G401.6 (cell line): Measurements from ENCODE around the gene TMEM221.

Experiments
- FAIRE-seq: peaks from 2 replicates; lab custom pipeline; 2012; peaks lifted over from hg19 to GRCh38; lab: Jason Lieb, UNC

TMEM221 gene

GRCh38 chr19:17471410-17472125, 23.1 kb upstream of the TMEM221 start:
- FAIRE-seq = no peak

GRCh38 chr19:17470068-17470841, 21.8 kb upstream of the TMEM221 start, which contains the start of gene SLC27A1:
Gene SLC27A1 (plus strand): TSS chr19:17470524. CDS start chr19:17470541, 17 bp downstream.
- peak; percentile 98 for FAIRE-seq

DNA sequence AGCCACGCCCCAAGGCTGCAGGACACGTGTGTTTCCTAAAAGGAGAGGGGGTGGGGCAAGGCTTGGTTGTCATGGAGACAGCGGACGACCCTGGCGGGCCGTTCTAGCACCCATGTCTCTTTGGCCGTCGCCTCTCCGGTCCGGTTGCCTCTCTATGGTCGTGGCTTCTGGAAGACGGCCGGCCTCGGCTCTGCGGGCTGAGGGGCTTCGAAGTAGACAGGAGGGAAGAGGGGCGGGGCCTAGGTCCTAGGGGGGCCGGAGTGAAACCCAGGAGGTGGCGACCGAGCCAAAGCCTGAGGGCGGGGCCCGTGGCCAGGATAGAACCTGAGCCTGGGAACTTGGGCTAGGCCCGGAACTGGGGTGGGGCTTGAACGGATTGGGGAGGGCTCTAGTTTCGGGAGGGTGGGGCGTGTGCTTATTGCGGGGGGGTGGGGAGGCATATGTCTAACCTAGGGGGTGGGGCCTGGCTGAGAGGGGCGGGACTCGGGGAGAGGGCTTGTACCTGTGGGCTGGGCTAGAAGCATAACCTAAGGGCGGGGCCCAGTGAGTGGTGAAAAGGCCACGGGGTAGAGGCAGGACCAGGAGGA, 21.1 kb upstream of the TMEM221 start:
- FAIRE-seq = peak; percentile 92

GRCh38 chr19:17469092-17469480, 20.6 kb upstream of the TMEM221 start:
- FAIRE-seq = no peak

DNA sequence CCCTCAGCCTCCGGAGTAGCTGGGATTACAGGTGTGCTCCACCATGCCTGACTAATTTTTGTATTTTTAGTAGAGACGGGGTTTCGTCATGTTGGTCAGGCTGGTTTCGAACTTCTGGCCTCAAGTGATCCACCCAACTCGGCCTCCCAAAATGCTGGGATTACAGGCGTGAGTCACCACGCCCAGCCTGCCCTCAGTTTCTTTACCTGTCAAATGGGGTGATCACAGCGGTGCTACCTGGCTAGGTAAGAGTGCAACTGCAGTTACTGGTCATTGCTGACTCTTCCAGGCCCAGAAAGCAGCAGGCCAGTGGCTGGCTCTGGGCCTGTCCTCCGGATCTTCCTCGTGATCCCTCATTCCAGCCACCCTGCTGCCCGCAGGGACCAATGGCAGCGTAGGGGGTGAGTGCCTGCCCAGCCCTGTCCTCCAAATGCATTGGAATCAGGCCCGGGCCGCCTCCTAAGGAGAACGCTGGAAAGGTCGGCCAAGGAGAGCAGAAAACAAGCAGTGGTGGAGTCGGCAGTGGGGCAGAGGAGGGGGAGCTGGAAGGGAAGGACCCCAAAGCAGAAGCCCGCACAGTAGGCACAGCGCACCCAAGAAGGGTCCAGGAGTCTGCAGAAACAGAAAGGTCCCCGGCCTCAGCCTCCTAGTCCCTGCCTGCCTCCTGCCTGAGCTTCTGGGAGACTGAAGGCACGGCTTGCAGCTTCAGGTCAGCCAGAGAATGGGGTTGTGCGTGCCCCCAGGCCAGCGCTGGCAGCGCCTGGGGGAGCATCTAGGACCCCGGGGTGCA, 20.0 kb upstream of the TMEM221 start:
- FAIRE-seq = no peak

DNA sequence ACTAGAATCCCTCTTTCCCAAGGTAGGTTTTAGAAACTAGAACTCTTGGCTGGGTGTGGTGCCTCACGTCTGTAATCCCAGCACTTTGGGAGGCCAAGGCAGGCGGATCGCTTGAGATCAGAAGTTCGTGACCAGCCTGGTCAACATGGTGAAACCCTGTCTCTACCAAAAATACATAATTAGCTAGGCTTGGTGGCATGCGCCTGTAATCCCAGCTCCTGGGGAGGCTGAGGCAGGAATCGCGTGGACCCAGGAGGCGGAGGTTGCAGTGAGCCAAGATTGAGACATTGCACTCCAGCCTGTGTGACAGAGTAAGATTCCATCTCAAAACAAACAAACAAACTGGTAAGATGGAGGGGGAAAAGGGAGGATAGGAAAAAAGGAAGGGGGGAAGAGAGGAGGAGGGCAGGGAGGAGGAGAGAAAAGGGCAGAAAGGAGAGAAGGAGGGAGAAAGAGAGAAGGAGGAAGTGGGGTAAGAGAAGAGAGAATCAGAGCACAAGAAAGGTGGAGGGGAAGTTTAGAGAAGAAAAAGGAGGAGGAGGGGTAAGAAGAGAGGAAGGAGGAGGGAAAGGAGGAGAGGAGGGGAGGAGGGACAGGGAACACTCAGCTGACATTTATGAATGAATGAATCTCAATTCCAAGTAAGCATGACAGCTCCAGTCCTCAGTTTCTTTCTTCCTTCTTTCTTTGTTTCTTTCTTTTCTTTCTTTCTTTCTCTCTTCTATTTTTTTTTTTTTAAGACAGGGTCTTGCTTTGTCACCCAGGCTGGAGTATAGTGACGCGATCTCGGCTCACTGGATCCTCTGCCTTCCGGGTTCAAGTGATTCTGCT, 19.2 kb upstream of the TMEM221 start:
- no peak for FAIRE-seq

DNA sequence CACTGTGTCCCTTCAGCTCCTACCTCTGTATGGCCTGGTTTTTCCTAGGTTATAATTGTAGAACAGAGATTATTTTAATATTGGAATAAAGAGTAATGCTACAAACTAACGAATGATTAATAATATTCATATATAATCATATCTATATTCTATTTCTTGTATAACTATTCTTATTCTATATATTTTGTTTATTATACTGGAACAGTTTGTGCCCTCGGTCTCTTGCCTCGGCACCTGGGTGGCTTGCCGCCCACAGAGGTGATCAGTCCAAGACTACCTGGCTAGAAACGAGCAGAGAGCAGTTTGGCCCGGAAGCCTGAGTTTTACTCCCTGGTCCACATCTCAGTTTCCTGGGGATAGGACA, 18.0 kb upstream of the TMEM221 start:
- FAIRE-seq = no peak

GRCh38 chr19:17460372-17461230, 12.1 kb upstream of the TMEM221 start, which contains the start of gene NXNL1:
Gene NXNL1 (minus strand): TSS chr19:17460926. CDS start chr19:17460869, 57 bp downstream.
- FAIRE-seq = no peak

GRCh38 chr19:17458970-17459369, 10.5 kb upstream of the TMEM221 start:
- no peak for FAIRE-seq

DNA sequence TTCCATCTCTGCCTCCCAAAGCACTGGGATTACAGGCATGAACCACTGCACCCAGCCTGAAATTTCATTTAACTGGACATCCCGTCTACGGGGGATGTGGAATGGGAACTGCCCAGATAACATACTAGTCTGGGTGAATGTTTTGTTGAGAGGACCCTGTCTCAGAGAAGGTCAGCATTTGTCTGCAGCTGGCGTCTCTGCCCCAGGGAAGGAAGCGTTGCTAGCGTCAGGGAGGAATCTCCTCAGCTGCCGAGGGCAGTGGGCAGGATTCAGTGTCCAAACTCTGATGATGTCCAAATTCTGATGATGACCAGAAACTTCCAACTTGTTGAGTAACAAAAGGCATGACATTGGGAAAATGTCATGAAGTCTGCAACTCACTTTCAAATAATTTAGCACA, 9.1 kb upstream of the TMEM221 start:
- no peak for FAIRE-seq

- FAIRE-seq = no peak
Observed at GRCh38 chr19:17456127-17456526, 7.7 kb upstream of the TMEM221 start.

DNA sequence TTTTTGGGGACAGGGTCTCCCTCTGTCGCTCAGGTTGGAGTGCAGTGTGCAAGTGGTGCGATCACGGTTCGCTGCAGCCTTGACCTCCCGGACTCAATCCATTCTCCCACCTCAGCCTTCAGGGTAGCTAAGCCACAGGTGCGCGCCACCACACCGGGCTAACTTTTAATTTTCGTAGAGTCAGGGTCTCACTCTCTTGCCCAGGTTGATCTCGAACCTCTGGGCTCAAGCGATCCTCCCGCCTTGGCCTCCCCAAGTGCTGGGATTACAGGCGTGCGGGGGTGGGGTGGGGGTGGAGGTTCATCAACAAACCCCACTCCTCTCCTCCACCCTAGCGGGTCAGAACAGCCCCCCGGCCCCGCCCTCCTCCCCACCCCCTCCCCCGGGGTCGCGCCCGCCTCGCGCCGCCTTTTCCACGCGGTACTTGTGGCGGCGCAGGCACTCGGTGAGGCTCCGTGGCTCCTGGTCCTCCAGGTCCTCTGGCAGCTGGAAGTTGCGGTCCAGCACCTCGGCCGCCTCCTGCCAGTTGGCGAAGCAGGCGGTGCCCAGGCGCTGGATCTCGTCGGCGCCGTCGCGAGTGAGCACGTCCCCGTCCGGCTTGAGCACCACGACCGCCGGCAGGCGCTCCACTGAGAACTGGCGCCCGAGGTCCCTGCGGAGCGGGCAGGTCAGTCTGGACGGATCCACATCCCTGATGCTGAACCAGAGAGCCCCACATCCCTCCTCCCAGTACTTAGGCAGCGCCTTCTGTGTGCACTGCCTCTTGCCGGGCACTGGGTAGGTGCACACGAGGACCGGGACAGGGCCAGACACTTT, 7.0 kb upstream of the TMEM221 start:
- FAIRE-seq = no peak

- no peak for FAIRE-seq
Observed at GRCh38 chr19:17454576-17455071, 6.2 kb upstream of the TMEM221 start.

DNA sequence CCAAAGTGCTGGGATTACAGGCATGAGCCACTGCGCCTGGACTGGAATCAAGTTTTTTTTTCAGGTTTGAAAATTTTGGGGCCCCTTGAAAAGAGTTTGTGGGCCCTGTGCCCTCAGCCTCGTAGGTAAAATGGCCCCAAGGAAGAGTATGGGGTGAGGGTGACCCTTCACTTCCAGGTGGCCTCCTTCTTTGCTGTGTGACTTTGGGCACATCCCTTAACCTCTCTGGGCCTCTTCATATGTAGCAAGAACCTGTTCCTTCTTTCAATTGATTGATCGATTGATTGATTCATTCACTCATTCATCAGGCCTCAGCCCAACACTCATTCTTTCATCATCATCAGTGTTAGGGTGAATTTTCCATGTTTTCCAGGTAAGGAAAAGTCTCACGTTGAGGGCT, 3.4 kb upstream of the TMEM221 start:
- no peak for FAIRE-seq

DNA sequence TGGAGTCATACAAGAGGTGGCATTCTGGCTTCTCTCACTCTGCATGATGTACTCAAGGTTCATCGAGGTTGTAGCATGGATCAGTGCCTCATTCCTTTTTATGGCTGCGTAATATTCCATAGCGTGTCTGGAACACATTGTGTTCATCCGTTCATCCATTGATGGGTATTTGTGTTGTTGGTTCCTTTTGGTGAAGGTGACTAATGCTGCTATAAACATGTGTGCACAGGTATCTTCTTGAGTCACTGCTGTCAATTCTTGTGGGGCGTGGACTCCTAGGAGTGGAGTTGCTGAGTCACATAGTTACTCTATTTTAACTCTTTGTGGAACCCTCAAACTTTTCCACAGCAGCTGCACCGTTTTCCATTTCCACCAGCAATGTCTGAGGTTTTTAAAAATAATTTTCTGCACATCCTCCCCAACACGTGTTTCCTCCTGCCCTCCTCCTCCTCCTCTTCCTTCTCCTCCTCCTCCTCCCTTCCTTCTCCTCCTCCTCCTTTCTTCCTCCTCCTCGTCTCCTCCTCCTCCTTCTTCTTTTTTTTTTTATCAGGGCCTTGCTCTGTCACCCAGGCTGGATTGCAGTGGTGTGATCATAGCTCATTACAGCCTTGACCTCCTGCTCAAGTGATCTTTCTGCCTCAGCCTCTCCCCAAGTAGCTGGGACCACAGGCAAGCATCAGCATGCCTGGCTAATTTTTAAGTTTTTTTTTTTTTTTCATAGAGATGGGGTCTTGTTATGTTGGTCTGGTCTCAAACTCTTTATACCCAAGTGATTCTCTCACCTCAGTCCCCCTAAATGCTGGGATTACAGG, 2.0 kb upstream of the TMEM221 start:
- FAIRE-seq = no peak

DNA sequence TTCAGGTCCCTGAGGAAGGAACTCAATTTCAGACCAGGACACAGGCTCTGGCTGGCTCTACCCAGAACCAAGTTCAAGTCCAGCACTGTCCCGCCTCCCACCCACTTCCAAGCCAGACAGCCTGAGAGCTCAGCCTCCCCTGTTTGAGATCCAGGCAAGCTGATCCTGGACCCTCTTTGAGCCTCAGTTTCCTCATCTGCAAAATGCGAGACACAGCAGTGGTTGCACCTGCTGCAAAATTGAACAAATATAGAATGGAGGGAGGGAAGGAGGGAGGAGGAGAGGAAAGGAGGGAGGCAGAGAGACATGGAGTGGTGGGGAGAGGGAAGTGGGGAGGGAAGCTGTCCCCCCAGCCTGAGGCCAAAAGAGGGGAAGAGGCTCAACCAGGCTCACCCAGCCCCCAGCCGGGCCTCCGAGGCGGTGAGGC, 751 bp downstream of the TMEM221 start:
- no peak for FAIRE-seq

DNA sequence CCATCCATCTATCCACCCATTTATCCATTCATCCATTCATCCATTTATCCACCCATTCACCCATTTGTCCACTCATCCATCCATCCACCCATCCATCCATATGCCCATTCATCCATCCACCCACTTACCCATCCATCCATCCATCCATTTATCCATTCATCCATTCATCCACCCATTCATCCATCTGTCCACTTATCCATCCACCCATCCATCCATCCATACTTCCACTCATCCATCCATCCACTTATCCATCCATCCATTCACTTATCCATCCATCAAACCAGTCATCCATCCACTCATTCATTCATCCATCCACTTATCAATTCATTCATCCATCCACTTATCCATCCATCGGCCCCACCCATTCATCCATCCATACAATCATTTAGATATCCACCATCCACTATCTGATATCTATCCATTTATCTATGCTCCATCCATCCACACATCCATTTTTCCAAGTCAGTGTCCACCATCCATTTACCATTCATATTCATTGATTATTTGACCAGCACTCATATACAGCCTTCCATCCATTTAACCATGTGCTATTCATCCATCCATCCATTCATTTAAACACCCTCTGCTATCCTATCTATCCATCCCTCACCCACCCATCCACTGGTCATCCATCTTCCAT, 2.8 kb downstream of the TMEM221 start:
- FAIRE-seq = no peak
